ENCODE data around the gene PRKAG2.

The PRKAG2 gene

GRCh38 chr7:151642746-151643145 lies 234.2 kb downstream of the PRKAG2 start:
- Histone ChIP-seq H3K9me3 (ENCODE audit: control insufficient read depth, insufficient read depth, low read depth, low read length) (peaks cover 13% of the 10 kb centered on the region), H3K36me3 (ENCODE audit: control insufficient read depth, insufficient read depth, low read length) (no peaks in the 10 kb centered on the region), H3K4me1 (ENCODE audit: control insufficient read depth, insufficient read depth, low read length) (peaks cover 3% of the 10 kb centered on the region; the same call in 1 of the 2 replicates), H3K27me3 (ENCODE audit: control insufficient read depth, insufficient read depth, low read length) (no peaks in the 10 kb centered on the region), H3K27ac (ENCODE audit: low read depth, low read length) (no peak overlapping the region), H3K4me3 (ENCODE audit: low read depth, low read length) (no peak overlapping the region), H3K9ac (ENCODE audit: low read length) (no peak overlapping the region)

- peaks cover 13% of the 10 kb centered on the region for H3K9me3 ChIP-seq (ENCODE audit: control insufficient read depth, insufficient read depth, low read depth, low read length)
- peaks cover 3% of the 10 kb centered on the region; the same call in 1 of the 2 replicates for H3K4me1 ChIP-seq (ENCODE audit: control insufficient read depth, insufficient read depth, low read length)
- no peak overlapping the region for H3K27ac ChIP-seq (ENCODE audit: low read depth, low read length)
- no peaks in the 10 kb centered on the region for H3K27me3 ChIP-seq (ENCODE audit: control insufficient read depth, insufficient read depth, low read length)
- no peak overlapping the region for H3K4me3 ChIP-seq (ENCODE audit: low read depth, low read length)
- no peak overlapping the region for H3K9ac ChIP-seq (ENCODE audit: low read length)
- no peaks in the 10 kb centered on the region for H3K36me3 ChIP-seq (ENCODE audit: control insufficient read depth, insufficient read depth, low read length)
These were observed 235.3 kb downstream of the PRKAG2 start for GRCh38 chr7:151641587-151641986.

- H3K9ac ChIP-seq (ENCODE audit: low read length), result no peak overlapping the region
- peaks cover 3% of the 10 kb centered on the region; the same call in 1 of the 2 replicates for H3K4me1 ChIP-seq (ENCODE audit: control insufficient read depth, insufficient read depth, low read length)
- no peak overlapping the region for H3K27ac ChIP-seq (ENCODE audit: low read depth, low read length)
- no peaks in the 10 kb centered on the region for H3K9me3 ChIP-seq (ENCODE audit: control insufficient read depth, insufficient read depth, low read depth, low read length)
- H3K27me3 ChIP-seq (ENCODE audit: control insufficient read depth, insufficient read depth, low read length), result no peaks in the 10 kb centered on the region
- H3K36me3 ChIP-seq (ENCODE audit: control insufficient read depth, insufficient read depth, low read length), result no peaks in the 10 kb centered on the region
- H3K4me3 ChIP-seq (ENCODE audit: low read depth, low read length), result no peak overlapping the region
These were observed 239.1 kb downstream of the PRKAG2 start for GRCh38 chr7:151637781-151638261.

GRCh38 chr7:151634643-151635042 lies 242.3 kb downstream of the PRKAG2 start:
- H3K27ac ChIP-seq (ENCODE audit: low read depth, low read length), result no peak overlapping the region
- peaks cover 12% of the 10 kb centered on the region for H3K4me1 ChIP-seq (ENCODE audit: control insufficient read depth, insufficient read depth, low read length)

GRCh38 chr7:151633516-151633812 lies 243.5 kb downstream of the PRKAG2 start:
- Histone ChIP-seq H3K4me3 (ENCODE audit: low read depth, low read length) (no peak overlapping the region), H3K27me3 (ENCODE audit: control insufficient read depth, insufficient read depth, low read length) (peaks cover 29% of the 10 kb centered on the region), H3K4me1 (ENCODE audit: control insufficient read depth, insufficient read depth, low read length) (peaks cover 23% of the 10 kb centered on the region), H3K27ac (ENCODE audit: low read depth, low read length) (no peak overlapping the region), H3K36me3 (ENCODE audit: control insufficient read depth, insufficient read depth, low read length) (no peaks in the 10 kb centered on the region), H3K9me3 (ENCODE audit: control insufficient read depth, insufficient read depth, low read depth, low read length) (no peaks in the 10 kb centered on the region), H3K9ac (ENCODE audit: low read length) (no peak overlapping the region)

More at GRCh38 chr7:151634643-151635042, 242.3 kb downstream of the PRKAG2 start:
- Histone ChIP-seq H3K36me3 (ENCODE audit: control insufficient read depth, insufficient read depth, low read length) (no peaks in the 10 kb centered on the region), H3K9me3 (ENCODE audit: control insufficient read depth, insufficient read depth, low read depth, low read length) (no peaks in the 10 kb centered on the region), H3K9ac (ENCODE audit: low read length) (no peak overlapping the region), H3K27me3 (ENCODE audit: control insufficient read depth, insufficient read depth, low read length) (peaks cover 19% of the 10 kb centered on the region), H3K4me3 (ENCODE audit: low read depth, low read length) (no peak overlapping the region)

GRCh38 chr7:151632750-151633515 lies 244.0 kb downstream of the PRKAG2 start:
- H3K9ac ChIP-seq (ENCODE audit: low read length), result peak overlapping the region; percentile 51
- peak overlapping the region; percentile 65 for H3K4me3 ChIP-seq (ENCODE audit: low read depth, low read length)

GRCh38 chr7:151631953-151632749 lies 244.8 kb downstream of the PRKAG2 start:
- no peak overlapping the region for H3K27ac ChIP-seq (ENCODE audit: low read depth, low read length)
- peaks cover 23% of the 10 kb centered on the region for H3K4me1 ChIP-seq (ENCODE audit: control insufficient read depth, insufficient read depth, low read length)
- no peaks in the 10 kb centered on the region for H3K36me3 ChIP-seq (ENCODE audit: control insufficient read depth, insufficient read depth, low read length)
- H3K27me3 ChIP-seq (ENCODE audit: control insufficient read depth, insufficient read depth, low read length), result peaks cover 29% of the 10 kb centered on the region
- no peaks in the 10 kb centered on the region for H3K9me3 ChIP-seq (ENCODE audit: control insufficient read depth, insufficient read depth, low read depth, low read length)
- peak overlapping the region; percentile 75 for H3K9ac ChIP-seq (ENCODE audit: low read length)
- peak overlapping the region; percentile 98 for H3K4me3 ChIP-seq (ENCODE audit: low read depth, low read length)

More at GRCh38 chr7:151632750-151633515, 244.0 kb downstream of the PRKAG2 start:
- H3K4me1 ChIP-seq (ENCODE audit: control insufficient read depth, insufficient read depth, low read length), result peaks cover 23% of the 10 kb centered on the region
- H3K36me3 ChIP-seq (ENCODE audit: control insufficient read depth, insufficient read depth, low read length), result no peaks in the 10 kb centered on the region
- no peak overlapping the region; the same call in 1 of the 2 replicates for H3K27ac ChIP-seq (ENCODE audit: low read depth, low read length)
- H3K27me3 ChIP-seq (ENCODE audit: control insufficient read depth, insufficient read depth, low read length), result peaks cover 29% of the 10 kb centered on the region
- H3K9me3 ChIP-seq (ENCODE audit: control insufficient read depth, insufficient read depth, low read depth, low read length), result no peaks in the 10 kb centered on the region

GRCh38 chr7:151631570-151631952 lies 245.4 kb downstream of the PRKAG2 start:
- Histone ChIP-seq H3K27ac (ENCODE audit: low read depth, low read length) (no peak overlapping the region; the same call in 1 of the 2 replicates), H3K4me1 (ENCODE audit: control insufficient read depth, insufficient read depth, low read length) (peaks cover 23% of the 10 kb centered on the region), H3K27me3 (ENCODE audit: control insufficient read depth, insufficient read depth, low read length) (peaks cover 29% of the 10 kb centered on the region), H3K36me3 (ENCODE audit: control insufficient read depth, insufficient read depth, low read length) (no peaks in the 10 kb centered on the region), H3K4me3 (ENCODE audit: low read depth, low read length) (peak overlapping the region; percentile 98), H3K9ac (ENCODE audit: low read length) (peak overlapping the region; percentile 75), H3K9me3 (ENCODE audit: control insufficient read depth, insufficient read depth, low read depth, low read length) (no peaks in the 10 kb centered on the region)

GRCh38 chr7:151630851-151631569 lies 245.9 kb downstream of the PRKAG2 start:
- H3K4me1 ChIP-seq (ENCODE audit: control insufficient read depth, insufficient read depth, low read length), result peaks cover 23% of the 10 kb centered on the region
- peaks cover 29% of the 10 kb centered on the region for H3K27me3 ChIP-seq (ENCODE audit: control insufficient read depth, insufficient read depth, low read length)
- H3K27ac ChIP-seq (ENCODE audit: low read depth, low read length), result no peak overlapping the region; the same call in 1 of the 2 replicates
- H3K9me3 ChIP-seq (ENCODE audit: control insufficient read depth, insufficient read depth, low read depth, low read length), result no peaks in the 10 kb centered on the region
- H3K36me3 ChIP-seq (ENCODE audit: control insufficient read depth, insufficient read depth, low read length), result no peaks in the 10 kb centered on the region
- H3K4me3 ChIP-seq (ENCODE audit: low read depth, low read length), result peak overlapping the region; percentile 98
- peak overlapping the region; percentile 75 for H3K9ac ChIP-seq (ENCODE audit: low read length)

- Histone ChIP-seq H3K36me3 (ENCODE audit: control insufficient read depth, insufficient read depth, low read length) (no peaks in the 10 kb centered on the region), H3K9me3 (ENCODE audit: control insufficient read depth, insufficient read depth, low read depth, low read length) (no peaks in the 10 kb centered on the region), H3K27ac (ENCODE audit: low read depth, low read length) (no peak overlapping the region), H3K4me3 (ENCODE audit: low read depth, low read length) (peak overlapping the region; percentile 98; the same call in 1 of the 2 replicates), H3K4me1 (ENCODE audit: control insufficient read depth, insufficient read depth, low read length) (peaks cover 25% of the 10 kb centered on the region), H3K27me3 (ENCODE audit: control insufficient read depth, insufficient read depth, low read length) (peaks cover 29% of the 10 kb centered on the region), H3K9ac (ENCODE audit: low read length) (no peak overlapping the region)
These were observed 246.6 kb downstream of the PRKAG2 start for GRCh38 chr7:151630358-151630757.
